HCT116 (cell line): ENCODE data around the gene PHF14. TPM values are rescaled to one million over a fixed set of nuclear protein-coding genes. Genes with fewer than 3 reads are reported as not detected.

ENCODE experiments used
- ATAC-seq: fragments of 200-7000 bp; cut with Tn5 transposase; 2 replicates; pipeline ENCODE4 v1.9.1; 2020; ENCODE audit warnings: mild to moderate bottlenecking, moderate library complexity
- BruUV-seq: library from RNA; stranded (reverse); fragments of 400-500 nt; replicated peaks from 2 replicates; lab custom pipeline; 2021; lab: Mats Ljungman, UMichigan
- CTCF ChIA-PET: fragments of 300-600 bp; sonication (Branson Sonifier 250); formaldehyde crosslinking; loops from one replicate; lab custom pipeline; 2021; ENCODE audit warnings: antibody characterized with exemption; lab: Charles Lee
- POLR2A ChIA-PET: fragments of 300-600, 350-600 bp; sonication (Branson Sonifier 250); formaldehyde crosslinking; loops from one replicate; lab custom pipeline; 2021; ENCODE audit warnings: antibody characterized with exemption; lab: Charles Lee
- RAD21 ChIA-PET, 2 experiments: fragments of 300-600 bp; sonication (Branson Sonifier 250); formaldehyde crosslinking; loops; one replicate each; lab custom pipeline; 2023; ENCODE audit warnings: low total read pairs in 2 of 2; ENCODE audit not compliant: uncharacterized antibody in 2 of 2, unreplicated experiment in 2 of 2, low non-redundant PET in 1 of 2; lab: Charles Lee
- DNase-seq: peaks from one replicate; pipeline ENCODE4 v3.0.0-alpha.2; 2010; ENCODE audit warnings: low read depth, low spot score
- H2AFZ ChIP-seq: fragments of 200-600 bp; shearing (Covaris generic), sonication (generic); 2 replicates; pipeline ENCODE4 v1.6.1; 2017; ENCODE audit warnings: low read depth, mixed run types, mixed read lengths, antibody characterized with exemption, low read length; ENCODE audit not compliant: poor library complexity, severe bottlenecking
- H3K27ac ChIP-seq: 2 replicates; pipeline ENCODE4 v1.5.1; 2012; ENCODE audit warnings: low read depth, low read length
- H3K27me3 ChIP-seq: fragments of 200-600 bp; sonication (generic); 2 replicates; pipeline ENCODE4 v1.6.1; 2016; ENCODE audit warnings: mixed run types, low read length, mixed read lengths; ENCODE audit not compliant: insufficient read depth
- H3K36me3 ChIP-seq, 2 experiments: fragments of 200-500 bp in 1 of 2; fragments of 200-600 bp in 1 of 2; sonication (Bioruptor generic) in 1 of 2; sonication (generic) in 1 of 2; 2 replicates each; pipeline versions ENCODE4 v1.5.1 to v1.6.1; 2014 to 2016; ENCODE audit warnings: low read length in 2 of 2, inconsistent platforms in 1 of 2, mixed read lengths in 1 of 2, mixed run types in 1 of 2; ENCODE audit not compliant: insufficient read depth in 2 of 2, control insufficient read depth in 1 of 2
- H3K4me1 ChIP-seq, 2 experiments: fragments of 200-600 bp in 1 of 2; sonication (generic) in 1 of 2; 2 replicates each; pipeline versions ENCODE4 v1.5.1 to v1.6.1; 2012 to 2017; ENCODE audit warnings: low read length in 2 of 2, inconsistent platforms in 1 of 2, mild to moderate bottlenecking in 1 of 2, mixed read lengths in 1 of 2, mixed run types in 1 of 2, moderate library complexity in 1 of 2; ENCODE audit not compliant: insufficient read depth in 2 of 2, control insufficient read depth in 1 of 2
- H3K4me2 ChIP-seq: fragments of 200-600 bp; sonication (generic); 2 replicates; pipeline ENCODE4 v1.6.1; 2017; ENCODE audit warnings: mixed run types, low read length, mixed read lengths
- H3K4me3 ChIP-seq, 2 experiments: fragments of 200-600 bp in 1 of 2; sonication (generic) in 1 of 2; replicated peaks in 1 of 2; 2 replicates each; pipeline ENCODE4 v1.5.1; 2011 to 2016; ENCODE audit warnings: low read length in 2 of 2, control low read depth in 1 of 2, low read depth in 1 of 2, mild to moderate bottlenecking in 1 of 2, mixed read lengths in 1 of 2, mixed run types in 1 of 2
- H3K79me2 ChIP-seq: fragments of 200-600 bp; sonication (generic); 2 replicates; pipeline ENCODE4 v1.6.1; 2017; ENCODE audit warnings: mild to moderate bottlenecking, mixed run types, low read length, moderate library complexity, mixed read lengths; ENCODE audit not compliant: insufficient read depth
- H3K9ac ChIP-seq: fragments of 200-600 bp; sonication (generic); 2 replicates; pipeline ENCODE4 v1.6.1; 2016; ENCODE audit warnings: low read length, mixed read lengths
- H3K9me2 ChIP-seq: fragments of 200-600 bp; sonication (generic), shearing (Covaris generic); 2 replicates; pipeline ENCODE4 v1.6.1; 2017; ENCODE audit warnings: mixed run types, mild to moderate bottlenecking, moderate library complexity; ENCODE audit not compliant: insufficient read depth
- H3K9me3 ChIP-seq, 2 experiments: fragments of 200-500 bp in 1 of 2; fragments of 200-600 bp in 1 of 2; sonication (Bioruptor generic) in 1 of 2; sonication (generic) in 1 of 2; 2 replicates each; pipeline ENCODE4 v1.6.1; 2014 to 2017; ENCODE audit warnings: low read length in 2 of 2, mixed read lengths in 2 of 2, inconsistent platforms in 1 of 2, low read depth in 1 of 2, mild to moderate bottlenecking in 1 of 2, mixed run types in 1 of 2, moderate library complexity in 1 of 2; ENCODE audit not compliant: control insufficient read depth in 1 of 2, insufficient read depth in 1 of 2
- H4K20me1 ChIP-seq: fragments of 200-600 bp; sonication (generic), shearing (Covaris generic); 2 replicates; pipeline ENCODE4 v1.6.1; 2017; ENCODE audit warnings: mixed run types, mild to moderate bottlenecking, moderate library complexity; ENCODE audit not compliant: insufficient read depth
- ATF3 ChIP-seq: IDR thresholded peaks from 2 replicates; pipeline ENCODE4 v1.6.1; 2012
- CTCF ChIP-seq, 3 experiments: fragments of 200-600 bp in 1 of 3; sonication (generic) in 1 of 3; IDR thresholded peaks in 2 of 3; conservative IDR thresholded peaks in 1 of 3; 2 replicates each; pipeline ENCODE4 v1.5.1; 2012 to 2017; ENCODE audit warnings: low read depth in 2 of 3, low read length in 2 of 3, antibody characterized with exemption in 1 of 3, borderline replicate concordance in 1 of 3, control low read depth in 1 of 3, mild to moderate bottlenecking in 1 of 3, mixed read lengths in 1 of 3, mixed run types in 1 of 3, moderate library complexity in 1 of 3; ENCODE audit not compliant: insufficient read depth in 1 of 3
- EZH2 ChIP-seq: fragments of 200-600 bp; sonication (generic); IDR thresholded peaks from 2 replicates; pipeline ENCODE4 v1.6.1; 2017; ENCODE audit warnings: antibody characterized with exemption, mixed run types
- JUND ChIP-seq: IDR thresholded peaks from 2 replicates; pipeline ENCODE4 v1.6.1; 2012
- MAX ChIP-seq: IDR thresholded peaks from 2 replicates; pipeline ENCODE4 v1.6.1; 2012
- ZFX ChIP-seq: fragments of 450-650 bp; IDR thresholded peaks from 2 replicates; pipeline ENCODE4 v1.6.1; 2017
- intact Hi-C: fragments of 100-400 bp; cut with micrococcal nuclease; formaldehyde crosslinking; loops from 2 replicates; pipeline ENCODE4 v1.10.0; 2022
- total RNA-seq: library from RNA; stranded (reverse); gene quantifications from one replicate; pipeline ENCODE4 v1.2.1, GENCODE V29; 2021; ENCODE audit not compliant: unreplicated experiment

The PHF14 gene
- total RNA-seq, 1 experiment from 2014 or later = 13.8 TPM

GRCh38 chr7:11195502-11195901, 221.8 kb downstream of the PHF14 start:
- ATAC-seq = no peak
- no peaks in the 10 kb centered on the region for H3K27me3 ChIP-seq
- no peaks in the 10 kb centered on the region for H3K9me2 ChIP-seq
- ChIA-PET POLR2A (no interaction called here), RAD21 (no interaction called here), CTCF (no interaction called here)
- no peak overlapping the region for H2AFZ ChIP-seq
- no peaks in the 10 kb centered on the region for H3K9me3 ChIP-seq
- no peak overlapping the region for H3K27ac ChIP-seq
- H3K79me2 ChIP-seq = no peaks in the 10 kb centered on the region
- H3K9ac ChIP-seq = no peak overlapping the region
- intact Hi-C loops = no loop called here
- no peak overlapping the region for H3K4me2 ChIP-seq
- TF ChIP-seq ATF3 (no peak), MAX (no peak)
- TF ChIP-seq, all 23 proteins: peak for 0
- H3K4me1 ChIP-seq = no peaks in the 10 kb centered on the region
- H4K20me1 ChIP-seq = no peaks in the 10 kb centered on the region
- no peak for DNase-seq
- no peak overlapping the region for H3K4me3 ChIP-seq
- H3K36me3 ChIP-seq = no peaks in the 10 kb centered on the region
- no TSS peak for BruUV-seq

GRCh38 chr7:11196143-11196542, 222.5 kb downstream of the PHF14 start:
- ChIA-PET POLR2A (no interaction called here), CTCF (no interaction called here), RAD21 (no interaction called here)
- Histone ChIP-seq H3K9me2 (no peaks in the 10 kb centered on the region), H4K20me1 (no peaks in the 10 kb centered on the region), H3K36me3 (no peaks in the 10 kb centered on the region), H2AFZ (no peak overlapping the region), H3K27ac (no peak overlapping the region), H3K4me3 (no peak overlapping the region), H3K4me2 (no peak overlapping the region), H3K79me2 (no peaks in the 10 kb centered on the region), H3K27me3 (no peaks in the 10 kb centered on the region), H3K9me3 (no peaks in the 10 kb centered on the region), H3K9ac (no peak overlapping the region), H3K4me1 (no peaks in the 10 kb centered on the region)
- BruUV-seq = no TSS peak
- DNase-seq (no peak), ATAC-seq (no peak)
- no peak for TF ChIP-seq CTCF (IDR thresholded peaks at IDR 0.05 in 2 of 3, conservative IDR thresholded peaks at IDR 0.05 in 1 of 3; ENCODE audit: borderline replicate concordance in 1 of 3, insufficient read depth in 1 of 3, low read depth in 2 of 3, low read length in 2 of 3)
- TF ChIP-seq MAX = no peak
- TF ChIP-seq ZFX = no peak
- no peak for TF ChIP-seq JUND
- TF ChIP-seq EZH2 = no peak
- intact Hi-C loops = no loop called here
